Adrenal gland (tissue), 12 donors: ENCODE data around the gene PEA15. TPM values are rescaled to one million over a fixed set of nuclear protein-coding genes. Genes with fewer than 3 reads are reported as not detected.

Experiments
- DNase-seq, 7 donors: peaks; one replicate each; pipeline ENCODE4 v3.0.0-alpha.2; 2019 to 2020
- H3K27ac ChIP-seq, 5 donors: fragments of 200-600 bp; sonication (generic) in 4 of 5; 1 replicate in 3 of 5; 2 replicates in 2 of 5; pipeline versions ENCODE4 v1.5.1 to v1.8.0; 2016 to 2020; ENCODE audit warnings: mild to moderate bottlenecking in 1 of 5
- H3K27me3 ChIP-seq: fragments of 200-600 bp; 2 replicates; pipeline ENCODE4 v1.8.0; 2021
- H3K36me3 ChIP-seq, 2 donors: fragments of 200-600 bp; replicated peaks in 1 of 2; 1 replicate in 1 of 2; 2 replicates in 1 of 2; pipeline versions ENCODE4 v1.5.1 to v1.8.0; 2018 to 2022
- H3K4me1 ChIP-seq, 2 donors: fragments of 200-600 bp; replicated peaks in 1 of 2; 1 replicate in 1 of 2; 2 replicates in 1 of 2; pipeline versions ENCODE4 v1.5.1 to v1.8.0; 2018 to 2021
- H3K4me3 ChIP-seq, 4 donors: fragments of 200-600 bp; sonication (generic) in 3 of 4; one replicate each; pipeline ENCODE4 v1.5.1; 2016 to 2018
- H3K9me3 ChIP-seq, 3 donors: fragments of 200-600 bp; sonication (generic) in 1 of 3; replicated peaks in 1 of 3; 1 replicate in 2 of 3; 2 replicates in 1 of 3; pipeline versions ENCODE4 v1.5.1 to v1.8.0; 2016 to 2021
- POLR2A ChIP-seq, 2 donors: fragments of 450-650 bp; IDR thresholded peaks; one replicate each; pipeline ENCODE4 v1.6.1; 2017; ENCODE audit warnings: antibody characterized with exemption in 2 of 2, mild to moderate bottlenecking in 2 of 2, moderate library complexity in 1 of 2
- WGBS, 4 donors: extraction: QIAGEN DNeasy Blood & Tissue Kit in 2 of 4; methylation state at CpG; one replicate each; pipeline versions ENCODE4 v1.1.5 to v1.1.7; 2013 to 2017; 5-methylcytosine and 5-hydroxymethylcytosine counted together
- intact Hi-C, 2 donors: fragments of 100-400 bp; cut with DNase I; formaldehyde crosslinking; loops; one replicate each; pipeline versions ENCODE4 v1.14.1 to v1.15.0; 2022 to 2023
- polyA plus RNA-seq, 3 donors: library from polyadenylated mRNA; stranded (reverse); fragments of 200-250 nt in 2 of 3; fragments of 350-450 nt in 1 of 3; fragmentation: Illumina TruSeq in 1 of 3; extraction: RNeasy Lipid Tissue Mini Kit (QIAGEN cat#74804) in 1 of 3; gene quantifications; one replicate each; pipeline ENCODE4 v1.2.3, GENCODE V29; 2013 to 2014
- total RNA-seq, 9 donors: library from RNA; depleted of rRNA in 4 of 9; stranded (reverse); fragments of >200 nt in 4 of 9; fragments of 120-200 nt in 1 of 9; fragmentation: NEBNext Ultra II Directional in 1 of 9; extraction: Animal tissue kit (Norgen Biotek cat#: 25700) in 1 of 9; gene quantifications; one replicate each; pipeline versions ENCODE4 v1.1.0 to v1.2.4, GENCODE V29; 2013 to 2023
- TF ChIP-seq, protein P1 (sequence below), 6 experiments: fragments of 450-650 bp in 4 of 6; fragments of 200-600 bp in 2 of 6; sonication (generic) in 1 of 6; IDR thresholded peaks; 1 replicate in 5 of 6; 2 replicates in 1 of 6; pipeline versions ENCODE4 v1.5.1 to v1.8.0; 2016 to 2021; ENCODE audit warnings: antibody characterized with exemption in 6 of 6, mild to moderate bottlenecking in 2 of 6, moderate library complexity in 1 of 6
- donor health status: healthy with polysubstance abuse.
- donor health status: Bipolar disorder and iron deficiency.
- donor health status: DM: yes; HTN: yes; CAD: no.
- donor health status: DM: no; HTN: no; CAD: no.
- donor health status: DM: no; HTN: no; CAD: no.
- donor health status: DM: yes; HTN: yes; CAD: no.

The PEA15 gene
- total and polyA plus RNA-seq, 12 donors, result 40.6 to 445 (median 106) TPM

DNA sequence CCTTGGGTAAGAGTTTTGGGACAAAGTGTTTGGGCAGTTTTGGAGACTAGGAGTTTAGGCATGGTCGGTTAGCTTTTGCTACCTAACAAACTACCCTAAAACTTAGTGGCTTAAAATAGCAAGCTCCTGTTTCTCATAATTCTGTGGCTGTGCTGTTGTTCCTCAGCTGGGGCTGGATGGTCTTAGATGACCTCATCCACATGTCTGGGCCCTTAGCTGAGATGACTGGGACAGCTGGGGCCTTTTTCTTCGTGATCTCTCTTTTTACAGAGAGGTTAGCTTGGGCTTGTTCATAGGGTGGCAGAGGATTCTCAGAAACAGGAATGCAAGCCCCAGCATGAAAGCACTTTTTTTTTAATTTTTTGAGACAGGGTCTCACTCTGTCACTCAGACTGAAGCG lies 47.2 kb upstream of the PEA15 start:
- no peak for DNase-seq
- WGBS, 4 donors, result 79 to 90% (median 84%) methylated on average over 3 of the region's 3 CpGs
- TF ChIP-seq, protein P1, sequence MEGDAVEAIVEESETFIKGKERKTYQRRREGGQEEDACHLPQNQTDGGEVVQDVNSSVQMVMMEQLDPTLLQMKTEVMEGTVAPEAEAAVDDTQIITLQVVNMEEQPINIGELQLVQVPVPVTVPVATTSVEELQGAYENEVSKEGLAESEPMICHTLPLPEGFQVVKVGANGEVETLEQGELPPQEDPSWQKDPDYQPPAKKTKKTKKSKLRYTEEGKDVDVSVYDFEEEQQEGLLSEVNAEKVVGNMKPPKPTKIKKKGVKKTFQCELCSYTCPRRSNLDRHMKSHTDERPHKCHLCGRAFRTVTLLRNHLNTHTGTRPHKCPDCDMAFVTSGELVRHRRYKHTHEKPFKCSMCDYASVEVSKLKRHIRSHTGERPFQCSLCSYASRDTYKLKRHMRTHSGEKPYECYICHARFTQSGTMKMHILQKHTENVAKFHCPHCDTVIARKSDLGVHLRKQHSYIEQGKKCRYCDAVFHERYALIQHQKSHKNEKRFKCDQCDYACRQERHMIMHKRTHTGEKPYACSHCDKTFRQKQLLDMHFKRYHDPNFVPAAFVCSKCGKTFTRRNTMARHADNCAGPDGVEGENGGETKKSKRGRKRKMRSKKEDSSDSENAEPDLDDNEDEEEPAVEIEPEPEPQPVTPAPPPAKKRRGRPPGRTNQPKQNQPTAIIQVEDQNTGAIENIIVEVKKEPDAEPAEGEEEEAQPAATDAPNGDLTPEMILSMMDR (IDR thresholded peaks at IDR 0.05), result no peak
- TF ChIP-seq POLR2A (IDR thresholded peaks at IDR 0.05), result no peak
- intact Hi-C loops, result no loop called here
- Histone ChIP-seq H3K4me1 (no peaks in the 10 kb centered on the region), H3K27me3 (no peaks in the 10 kb centered on the region), H3K4me3 (no peak overlapping the region), H3K27ac (no peak overlapping the region), H3K9me3 (no peaks in the 10 kb centered on the region), H3K36me3 (no peaks in the 10 kb centered on the region)

- no peak overlapping the region for H3K27ac ChIP-seq
Measured at GRCh38 chr1:160158534-160158933, 46.6 kb upstream of the PEA15 start.

GRCh38 chr1:160159846-160160245 lies 45.3 kb upstream of the PEA15 start:
- H3K27ac ChIP-seq, result no peak overlapping the region
- intact Hi-C loops, result no loop called here

More at GRCh38 chr1:160158534-160158933, 46.6 kb upstream of the PEA15 start:
- no peaks in the 10 kb centered on the region for H3K9me3 ChIP-seq
- DNase-seq, result no peak
- TF ChIP-seq, protein P1 (IDR thresholded peaks at IDR 0.05), result no peak
- TF ChIP-seq POLR2A (IDR thresholded peaks at IDR 0.05), result no peak
- H3K27me3 ChIP-seq, result no peaks in the 10 kb centered on the region
- WGBS, 4 donors, result 82 to 92% (median 85%) methylated on average over 3 to 4 of the region's 4 CpGs
- intact Hi-C loops, result no loop called here
- H3K4me3 ChIP-seq, result no peak overlapping the region
- H3K36me3 ChIP-seq, result no peaks in the 10 kb centered on the region
- H3K4me1 ChIP-seq, result no peaks in the 10 kb centered on the region

DNA sequence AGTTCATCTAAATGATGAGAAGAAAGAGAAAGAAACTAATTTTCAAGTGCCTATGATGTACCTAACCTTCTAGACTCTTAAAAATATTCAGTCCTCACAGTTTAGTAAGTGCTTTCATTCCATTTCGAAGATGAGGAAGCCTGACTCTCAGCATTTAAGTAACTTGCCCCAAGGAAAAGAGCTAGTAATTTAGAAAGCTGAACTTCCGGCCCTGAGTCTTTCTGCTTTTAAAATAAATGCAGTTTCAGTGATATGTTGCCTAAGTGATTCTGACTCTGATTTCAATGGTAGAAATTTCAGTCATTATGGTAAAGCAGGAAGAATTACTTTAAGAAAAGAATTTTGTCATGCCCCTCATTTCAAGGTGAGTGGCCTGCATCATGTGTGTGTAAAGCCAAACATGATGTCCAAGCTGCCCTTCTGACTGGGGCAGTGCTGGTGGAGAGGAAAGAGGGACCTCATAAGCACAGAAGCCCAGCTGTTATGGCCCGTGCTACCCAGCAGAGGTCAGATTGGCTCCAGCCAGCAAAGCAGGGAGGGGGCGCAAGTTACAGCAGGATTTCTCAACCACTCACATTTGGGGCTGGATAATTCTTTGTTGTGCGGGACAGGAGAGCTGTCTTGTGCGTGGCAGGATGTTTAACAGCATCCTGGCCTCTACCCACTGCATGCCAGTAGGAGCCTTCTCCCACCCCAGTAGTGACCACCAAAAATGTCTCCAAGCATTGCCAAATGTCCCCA lies 43.0 kb upstream of the PEA15 start:
- DNase-seq, result peak in 2 of 7 donors; percentile 8 to 47

More at GRCh38 chr1:160159846-160160245, 45.3 kb upstream of the PEA15 start:
- Histone ChIP-seq H3K27me3 (no peaks in the 10 kb centered on the region), H3K4me1 (no peaks in the 10 kb centered on the region), H3K4me3 (no peak overlapping the region), H3K9me3 (no peaks in the 10 kb centered on the region), H3K36me3 (no peaks in the 10 kb centered on the region)
- TF ChIP-seq POLR2A (IDR thresholded peaks at IDR 0.05), result no peak
- TF ChIP-seq, protein P1 (IDR thresholded peaks at IDR 0.05), result no peak
- DNase-seq, result no peak

More for the DNA sequence above, 43.0 kb upstream of the PEA15 start:
- no peaks in the 10 kb centered on the region for H3K27me3 ChIP-seq
- H3K4me3 ChIP-seq, result no peak overlapping the region
- H3K36me3 ChIP-seq, result no peaks in the 10 kb centered on the region
- no peaks in the 10 kb centered on the region for H3K9me3 ChIP-seq
- intact Hi-C loops, result no loop called here
- H3K27ac ChIP-seq, result no peak overlapping the region
- 59 to 70% (median 66%) methylated on average over 3 to 6 of the region's 6 CpGs for WGBS, 4 donors
- TF ChIP-seq POLR2A (IDR thresholded peaks at IDR 0.05), result no peak
- TF ChIP-seq, protein P1 (IDR thresholded peaks at IDR 0.05), result peak in 1 of 6 experiments; percentile 11
- H3K4me1 ChIP-seq, result no peaks in the 10 kb centered on the region
